NT2/D1 (cell line): Measurements from ENCODE around the gene DLL1.

Source experiments
- DNase-seq: peaks from one replicate; pipeline ENCODE4 v3.0.0-alpha.2; 2011; ENCODE audit warnings: low read depth, low spot score
- H3K27me3 ChIP-seq: 2 replicates; pipeline ENCODE4 v1.6.0; 2011; ENCODE audit warnings: mild to moderate bottlenecking; ENCODE audit not compliant: insufficient read length, insufficient read depth
- H3K36me3 ChIP-seq: 2 replicates; pipeline ENCODE4 v1.6.1; 2011; ENCODE audit warnings: mild to moderate bottlenecking, low read length, mixed read lengths; ENCODE audit not compliant: insufficient read depth, insufficient read length
- H3K4me1 ChIP-seq: 2 replicates; pipeline ENCODE4 v1.5.1; 2011; ENCODE audit not compliant: insufficient read depth, insufficient read length
- H3K4me3 ChIP-seq: 2 replicates; pipeline ENCODE4 v1.5.1; 2011; ENCODE audit warnings: low read depth; ENCODE audit not compliant: insufficient read length
- H3K9ac ChIP-seq: 2 replicates; pipeline ENCODE4 v1.6.0; 2011; ENCODE audit warnings: low read depth; ENCODE audit not compliant: insufficient read length
- H3K9me3 ChIP-seq: 2 replicates; pipeline ENCODE4 v1.5.1; 2011; ENCODE audit warnings: mild to moderate bottlenecking, low read length; ENCODE audit not compliant: insufficient read depth
- SUZ12 ChIP-seq: IDR thresholded peaks from 2 replicates; pipeline ENCODE4 v1.6.1; 2011; ENCODE audit not compliant: insufficient read length, insufficient read depth; ENCODE audit errors: extremely low read depth
- YY1 ChIP-seq: IDR thresholded peaks from 2 replicates; pipeline ENCODE4 v1.6.1; 2011; ENCODE audit not compliant: insufficient read length, insufficient read depth
- ZNF274 ChIP-seq: IDR thresholded peaks from 2 replicates; pipeline ENCODE4 v1.6.1; 2011; ENCODE audit warnings: mild to moderate bottlenecking, low read depth, low read length

The DLL1 gene

DNA sequence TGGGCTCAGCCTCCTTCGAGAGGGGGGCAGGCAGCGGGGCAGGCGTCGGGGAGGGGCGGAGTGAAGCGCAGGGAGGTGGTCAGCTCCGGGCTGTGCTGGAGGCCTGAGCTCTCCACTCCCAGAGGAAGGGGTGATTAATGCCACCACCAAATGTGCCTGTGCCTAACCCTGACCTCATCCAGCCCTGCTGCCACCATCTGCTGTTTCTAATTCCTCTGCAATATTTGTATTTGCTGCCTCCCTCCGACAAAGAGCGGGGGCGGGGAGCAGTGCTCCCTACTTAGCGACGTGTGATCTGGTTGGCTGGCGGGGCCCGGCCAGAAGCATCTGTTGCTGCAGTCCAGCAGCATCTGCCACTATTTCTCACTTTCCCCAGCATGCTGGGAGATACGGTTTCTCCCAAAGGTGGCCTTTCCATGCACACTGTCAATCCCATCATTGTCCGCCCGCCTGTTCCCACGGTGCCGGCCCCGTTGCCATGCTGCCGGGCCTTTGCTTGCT lies 47.0 kb downstream of the DLL1 start:
- H3K4me1 ChIP-seq = peaks cover 2% of the 10 kb centered on the region
- DNase-seq = no peak
- no peaks in the 10 kb centered on the region for H3K27me3 ChIP-seq
- H3K4me3 ChIP-seq = no peak overlapping the region
- H3K9ac ChIP-seq = no peak overlapping the region
- TF ChIP-seq ZNF274 (no peak), SUZ12 (no peak), YY1 (no peak)
- no peaks in the 10 kb centered on the region for H3K9me3 ChIP-seq
- no peaks in the 10 kb centered on the region for H3K36me3 ChIP-seq

- Histone ChIP-seq H3K4me1 (peaks cover 2% of the 10 kb centered on the region), H3K4me3 (no peak overlapping the region), H3K36me3 (no peaks in the 10 kb centered on the region), H3K9me3 (no peaks in the 10 kb centered on the region), H3K27me3 (no peaks in the 10 kb centered on the region), H3K9ac (no peak overlapping the region)
- DNase-seq = no peak
- TF ChIP-seq ZNF274 (no peak), SUZ12 (no peak), YY1 (no peak)
Observed at GRCh38 chr6:170243386-170243785, 47.5 kb downstream of the DLL1 start.

GRCh38 chr6:170238741-170239565 lies 51.9 kb downstream of the DLL1 start:
- Histone ChIP-seq H3K4me3 (no peak overlapping the region), H3K9me3 (no peaks in the 10 kb centered on the region), H3K4me1 (peaks cover 5% of the 10 kb centered on the region), H3K9ac (no peak overlapping the region), H3K27me3 (no peaks in the 10 kb centered on the region), H3K36me3 (no peaks in the 10 kb centered on the region)
- TF ChIP-seq ZNF274 (no peak), YY1 (no peak), SUZ12 (no peak)
- DNase-seq = no peak

DNA sequence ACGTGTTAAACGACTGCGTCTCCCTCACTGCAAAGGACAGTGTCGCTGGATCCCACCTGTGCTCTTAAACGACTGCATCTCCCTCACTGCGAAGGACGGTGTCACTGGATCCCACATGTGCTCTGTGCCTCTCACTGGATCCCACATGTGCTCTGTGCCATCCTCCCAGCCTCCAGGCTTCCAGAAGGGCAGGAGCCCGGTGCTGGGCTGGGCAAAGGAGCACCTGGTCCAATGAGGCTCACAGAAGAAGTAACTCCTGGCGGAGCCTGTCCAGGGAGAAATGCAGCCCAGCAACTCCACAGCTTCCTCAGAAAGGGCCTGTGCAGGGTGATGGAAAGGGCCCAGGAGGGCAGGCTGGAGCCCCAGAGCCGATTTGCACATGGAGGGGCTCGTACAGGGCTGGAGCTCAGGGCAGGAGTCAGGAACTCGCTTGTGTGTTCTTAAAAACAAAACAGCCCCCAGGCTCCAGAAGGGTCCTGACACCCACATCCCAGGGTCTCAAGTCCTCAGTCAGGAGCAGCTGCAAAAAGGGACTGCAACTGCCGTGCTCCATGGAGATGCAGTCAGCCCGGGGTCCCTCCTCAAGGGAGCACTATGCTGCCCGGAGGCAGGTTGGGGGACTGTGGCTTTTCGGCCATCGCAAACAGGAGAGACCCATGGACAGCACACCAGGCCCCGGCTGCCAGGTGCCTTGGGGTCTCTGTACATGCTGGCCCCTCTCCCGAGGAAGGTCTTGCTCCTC lies 52.7 kb downstream of the DLL1 start:
- Histone ChIP-seq H3K4me3 (no peak overlapping the region), H3K27me3 (no peaks in the 10 kb centered on the region)
- no peak for DNase-seq

DNA sequence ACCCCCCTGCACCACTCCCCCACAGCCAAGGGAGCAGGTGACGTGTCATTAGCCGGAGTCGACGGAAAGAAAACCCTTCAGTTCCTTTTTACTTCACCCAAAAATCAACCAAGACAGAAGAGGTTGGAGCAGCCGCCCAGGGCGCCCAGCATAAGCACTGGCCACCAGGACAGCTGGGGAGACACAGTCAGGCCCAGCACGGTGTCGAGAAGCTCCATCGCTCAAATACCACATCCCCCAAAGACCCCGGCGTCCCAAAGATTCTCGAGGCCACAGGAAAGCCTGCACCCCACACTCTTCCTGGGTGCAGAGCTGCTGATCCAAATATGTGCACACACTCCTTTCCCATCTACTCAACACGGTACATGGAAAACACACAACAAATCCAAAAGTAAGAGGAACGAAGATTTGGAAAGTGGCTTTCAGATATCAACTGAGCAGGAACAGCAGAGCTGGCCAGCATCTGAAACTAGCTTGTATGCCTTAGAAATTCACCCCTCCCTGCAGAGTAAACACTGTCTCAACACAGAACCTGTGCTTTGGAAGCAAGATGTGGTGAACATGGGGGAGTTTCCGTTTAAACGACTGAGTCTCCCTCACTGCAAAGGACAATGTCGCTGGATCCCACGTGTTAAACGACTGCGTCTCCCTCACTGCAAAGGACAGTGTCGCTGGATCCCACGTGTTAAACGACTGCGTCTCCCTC lies 54.6 kb downstream of the DLL1 start:
- DNase-seq = no peak
- H3K9me3 ChIP-seq = no peaks in the 10 kb centered on the region
- no peak overlapping the region for H3K4me3 ChIP-seq
- no peaks in the 10 kb centered on the region for H3K36me3 ChIP-seq
- no peak for TF ChIP-seq SUZ12
- TF ChIP-seq YY1 = no peak
- TF ChIP-seq ZNF274 = no peak
- H3K9ac ChIP-seq = no peak overlapping the region
- peaks cover 5% of the 10 kb centered on the region for H3K4me1 ChIP-seq
- peaks cover 3% of the 10 kb centered on the region for H3K27me3 ChIP-seq

More for the DNA sequence above, 52.7 kb downstream of the DLL1 start:
- Histone ChIP-seq H3K9ac (no peak overlapping the region), H3K9me3 (no peaks in the 10 kb centered on the region), H3K36me3 (no peaks in the 10 kb centered on the region), H3K4me1 (peaks cover 5% of the 10 kb centered on the region)
- TF ChIP-seq ZNF274 (no peak), SUZ12 (no peak), YY1 (no peak)

GRCh38 chr6:170235391-170236125 lies 55.3 kb downstream of the DLL1 start:
- no peaks in the 10 kb centered on the region for H3K36me3 ChIP-seq
- peaks cover 3% of the 10 kb centered on the region for H3K27me3 ChIP-seq
- DNase-seq = no peak
- no peak overlapping the region for H3K4me3 ChIP-seq
- peaks cover 1% of the 10 kb centered on the region; the same call in 1 of the 2 replicates for H3K9me3 ChIP-seq
- TF ChIP-seq ZNF274 = no peak
- TF ChIP-seq YY1 = no peak
- no peak for TF ChIP-seq SUZ12
- H3K4me1 ChIP-seq = peaks cover 5% of the 10 kb centered on the region
- H3K9ac ChIP-seq = no peak overlapping the region

- Histone ChIP-seq H3K36me3 (no peaks in the 10 kb centered on the region), H3K9ac (no peak overlapping the region), H3K4me1 (peaks cover 5% of the 10 kb centered on the region), H3K27me3 (peaks cover 3% of the 10 kb centered on the region), H3K9me3 (peaks cover 8% of the 10 kb centered on the region; the same call in 1 of the 2 replicates), H3K4me3 (no peak overlapping the region)
- no peak for TF ChIP-seq SUZ12
- TF ChIP-seq YY1 = no peak
- no peak for DNase-seq
Observed at GRCh38 chr6:170234419-170234818, 56.5 kb downstream of the DLL1 start.
